H54 (cell line): ENCODE results near the gene PHYKPL.

ENCODE experiments used
- DNase-seq: peaks from one replicate; pipeline ENCODE4 v3.0.0; 2011; ENCODE audit warnings: low spot score, mixed read lengths; ENCODE audit not compliant: insufficient read length
- FAIRE-seq: peaks from 3 replicates; lab custom pipeline; 2011; peaks lifted over from hg19 to GRCh38; lab: Jason Lieb, UNC
- POLR2A ChIP-seq: IDR thresholded peaks from 2 replicates; pipeline ENCODE4 v1.6.1; 2011; ENCODE audit warnings: low read depth, mild to moderate bottlenecking, low read length

Gene PHYKPL

DNA sequence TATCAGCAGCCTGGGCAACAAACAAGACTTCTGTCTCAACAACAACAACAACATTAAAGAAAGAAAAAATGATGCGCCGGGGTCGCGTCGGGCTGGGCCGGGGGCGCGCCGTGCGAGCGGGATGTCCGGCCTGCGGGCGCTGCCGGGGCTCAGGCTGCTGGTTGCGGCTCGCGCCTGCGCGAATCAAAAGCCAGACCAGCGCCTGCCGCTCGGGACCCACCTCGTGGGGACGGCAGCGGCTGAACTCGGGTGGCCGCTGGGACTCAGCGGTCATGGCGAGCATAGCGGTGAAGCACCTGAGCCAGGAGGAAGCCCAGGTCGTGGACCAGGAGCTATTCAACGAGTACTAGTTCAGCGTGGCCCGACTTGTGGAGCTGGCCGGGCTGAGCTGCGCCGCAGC, 67.0 kb downstream of the PHYKPL start:
- FAIRE-seq (no peak), DNase-seq (no peak)
- no peak for TF ChIP-seq POLR2A

DNA sequence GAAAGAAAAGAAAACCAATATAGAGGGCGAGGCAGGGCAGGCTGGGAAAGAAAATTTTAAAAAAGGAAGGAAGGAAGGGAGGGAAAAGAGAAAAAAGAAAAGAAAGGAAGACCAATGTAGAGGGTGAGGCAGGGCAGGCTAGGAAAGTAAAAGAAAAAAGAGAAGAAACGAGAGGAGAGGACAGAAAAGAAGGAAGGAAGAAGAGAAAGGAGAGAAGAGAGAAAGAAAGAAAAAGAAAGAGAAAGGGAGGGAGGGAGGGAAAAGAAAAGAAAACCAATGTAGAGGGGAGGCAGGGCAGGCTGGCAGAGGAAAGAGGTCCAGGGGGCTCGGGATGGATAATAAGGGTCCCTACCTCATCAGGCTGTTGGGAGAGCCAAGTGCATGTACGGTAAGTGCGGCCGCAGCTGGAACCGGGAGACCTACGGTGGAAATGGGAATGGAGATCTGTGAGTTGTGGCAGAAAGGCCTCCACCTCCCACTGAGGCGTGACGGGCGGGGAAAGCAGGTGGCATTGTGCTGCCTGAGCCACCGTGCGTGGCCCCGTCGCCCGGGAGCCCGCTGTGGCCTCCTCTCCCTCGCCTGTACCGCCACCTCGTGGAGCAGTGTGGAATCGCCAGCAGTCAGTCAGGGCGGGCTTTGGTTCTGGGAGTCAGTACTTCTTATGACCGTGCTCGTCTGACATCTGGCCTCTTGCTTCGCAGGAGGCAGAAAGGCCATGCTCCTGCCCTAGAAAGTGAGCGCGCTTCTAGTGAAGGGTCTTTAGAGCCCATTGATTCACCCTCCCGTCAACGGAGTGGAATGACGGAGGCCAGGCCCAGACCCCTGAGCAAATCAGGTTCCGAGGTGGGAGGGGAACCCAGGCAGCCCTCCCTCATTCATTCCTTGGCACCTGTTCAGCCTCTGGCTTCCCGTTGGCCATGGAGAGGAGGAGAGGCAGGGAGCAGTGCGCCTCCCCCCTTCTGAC, 68.5 kb downstream of the PHYKPL start:
- DNase-seq (peak; percentile 93), FAIRE-seq (no peak)
- no peak for TF ChIP-seq POLR2A

DNA sequence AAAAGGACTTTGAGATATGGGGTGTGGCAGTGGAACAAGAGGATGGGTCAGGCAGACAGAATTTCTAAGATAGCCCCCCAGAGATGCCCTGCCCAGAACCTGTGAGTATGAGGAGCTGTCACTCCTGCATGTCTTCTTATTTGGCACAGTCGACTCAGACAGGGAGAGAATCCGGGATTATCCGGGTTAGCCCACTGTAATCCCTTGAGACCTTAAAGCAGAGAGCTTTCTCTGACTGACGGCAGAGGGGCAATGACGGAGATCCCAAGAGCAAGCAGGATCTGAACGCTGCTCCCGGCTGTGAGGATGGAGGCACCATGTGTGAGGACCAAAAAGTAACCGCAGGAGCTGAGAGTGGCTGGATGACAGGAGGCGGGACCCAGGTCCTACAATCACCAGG, 70.1 kb downstream of the PHYKPL start:
- DNase-seq (no peak), FAIRE-seq (no peak)
- no peak for TF ChIP-seq POLR2A

DNA sequence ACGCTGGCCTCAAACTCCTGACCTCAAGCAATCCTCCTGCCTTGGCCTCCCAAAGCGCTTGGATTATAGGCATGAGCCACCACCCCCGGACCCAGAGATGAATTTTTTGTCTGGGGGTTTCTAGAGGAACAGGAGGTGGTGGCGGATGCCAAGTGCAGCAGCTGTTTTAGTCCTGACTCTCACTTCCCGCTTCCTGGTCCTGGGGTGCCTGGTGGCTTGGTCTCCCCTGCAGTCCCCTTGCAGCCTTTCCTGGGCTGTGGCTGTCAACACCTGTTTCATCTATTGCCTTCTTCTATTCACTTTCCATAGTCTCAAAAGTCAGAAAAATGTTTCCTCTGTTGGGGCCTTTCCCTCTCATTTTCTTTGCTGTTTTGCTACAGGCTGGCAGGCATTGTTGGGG, 72.4 kb downstream of the PHYKPL start:
- no peak for FAIRE-seq
- no peak for TF ChIP-seq POLR2A
- no peak for DNase-seq
